Activated B cell treated with CpG ODN at 0.5 μM for 24 hours (primary cell): ENCODE measurements around the gene PIEZO1. TPM values are rescaled to one million over a fixed set of nuclear protein-coding genes. Genes with fewer than 3 reads are reported as not detected.

Experiments
- ATAC-seq: fragments of 200-7000 bp; cut with Tn5 transposase; one replicate; pipeline ENCODE4 v1.10.0; 2021; ENCODE audit warnings: low read depth, mild to moderate bottlenecking, moderate library complexity
- CTCF ChIA-PET: fragments of 350-600 bp; sonication (Branson Sonifier 250); formaldehyde crosslinking; loops from one replicate; lab custom pipeline; 2021; ENCODE audit warnings: antibody characterized with exemption; lab: Charles Lee
- POLR2A ChIA-PET: fragments of 350-600 bp; sonication (Branson Sonifier 250); formaldehyde crosslinking; loops from one replicate; lab custom pipeline; 2021; ENCODE audit warnings: antibody characterized with exemption; lab: Charles Lee
- DNase-seq: peaks from one replicate; pipeline ENCODE4 v3.0.0; 2022
- H3K27ac Mint-ChIP-seq: one replicate; pipeline ENCODE4 v1.8.0; 2020; ENCODE audit warnings: mixed read lengths
- H3K27me3 Mint-ChIP-seq: one replicate; pipeline ENCODE4 v1.8.0; 2021; ENCODE audit warnings: mixed read lengths
- H3K36me3 Mint-ChIP-seq: one replicate; pipeline ENCODE4 v1.8.0; 2021; ENCODE audit warnings: low read depth, mixed read lengths
- H3K4me1 Mint-ChIP-seq: one replicate; pipeline ENCODE4 v1.8.0; 2021; ENCODE audit warnings: mixed read lengths
- H3K4me3 Mint-ChIP-seq: one replicate; pipeline ENCODE4 v1.8.0; 2020; ENCODE audit warnings: mild to moderate bottlenecking, mixed read lengths
- H3K9me3 Mint-ChIP-seq: one replicate; pipeline ENCODE4 v1.8.0; 2020; ENCODE audit warnings: mixed read lengths
- intact Hi-C: fragments of 100-400 bp; cut with micrococcal nuclease; formaldehyde crosslinking; loops from one replicate; pipeline ENCODE4 v1.15.1; 2024
- total RNA-seq: library from RNA; stranded (reverse); gene quantifications from 2 replicates; pipeline ENCODE4 v1.2.3, GENCODE V29; 2022
- TF ChIP-seq, protein P1 (sequence below): fragments of 200-600 bp; IDR thresholded peaks from one replicate; pipeline ENCODE4 v1.8.0; 2022; ENCODE audit warnings: antibody characterized with exemption, mild to moderate bottlenecking

The PIEZO1 gene
- total RNA-seq, 1 donor from 2014 or later, result 85.9 TPM

DNA sequence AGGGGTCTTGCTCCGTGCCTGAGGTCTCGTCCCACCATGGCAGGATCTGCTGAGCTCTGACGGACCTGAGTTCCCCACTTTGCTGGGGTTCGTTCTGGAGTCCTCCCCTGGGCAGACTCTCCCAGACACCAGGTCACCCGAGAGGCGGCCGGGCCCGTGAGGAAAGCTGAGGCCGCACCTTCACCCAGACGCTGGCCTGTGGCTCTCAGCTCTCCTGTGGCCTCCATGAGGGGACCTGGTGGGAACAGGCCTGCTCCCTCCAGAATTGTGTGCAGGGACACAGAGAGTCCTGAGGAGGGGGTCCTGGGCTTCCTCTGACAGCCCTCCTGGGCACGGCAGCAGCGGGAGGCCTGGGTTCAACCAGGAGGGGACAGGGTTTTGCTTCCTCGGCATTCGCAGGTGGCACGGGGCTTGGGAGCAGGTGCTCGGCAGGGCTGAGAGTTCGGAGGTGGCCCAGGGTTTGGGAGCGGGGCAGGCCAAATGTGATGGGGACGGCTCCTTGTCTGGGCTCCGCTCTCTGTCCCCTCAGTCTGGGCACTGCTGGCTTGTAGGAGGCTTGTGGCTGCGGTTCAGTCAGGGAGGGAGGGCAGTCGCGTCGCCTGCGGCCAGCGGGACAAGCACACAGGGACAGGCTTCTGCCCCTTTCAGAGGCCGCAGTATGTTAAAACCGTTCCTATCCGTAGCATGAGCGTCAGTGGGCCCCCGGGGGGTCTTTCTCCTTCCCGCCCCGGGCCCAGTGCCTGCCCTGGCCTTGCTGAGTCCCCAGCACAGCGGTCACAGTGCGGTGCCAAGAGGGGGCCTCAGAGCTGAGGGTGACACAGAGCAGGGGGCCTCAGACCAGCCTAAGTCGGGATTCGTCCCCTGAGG is 90.6 kb downstream of the PIEZO1 start:
- ChIA-PET POLR2A (interaction anchor here (0.7 kb wide), 1 partner anchor 9 kb away, joined by 3 read pairs; no protein-coding TSS in a partner anchor), CTCF (no interaction called here)
- intact Hi-C loops, result no loop called here
- Mint-ChIP-seq H3K9me3 (no peaks in the 10 kb centered on the region), H3K4me3 (no peak overlapping the region), H3K36me3 (peaks cover 25% of the 10 kb centered on the region), H3K27me3 (no peaks in the 10 kb centered on the region), H3K4me1 (peaks cover 40% of the 10 kb centered on the region), H3K27ac (no peak overlapping the region)
- TF ChIP-seq, protein P1, sequence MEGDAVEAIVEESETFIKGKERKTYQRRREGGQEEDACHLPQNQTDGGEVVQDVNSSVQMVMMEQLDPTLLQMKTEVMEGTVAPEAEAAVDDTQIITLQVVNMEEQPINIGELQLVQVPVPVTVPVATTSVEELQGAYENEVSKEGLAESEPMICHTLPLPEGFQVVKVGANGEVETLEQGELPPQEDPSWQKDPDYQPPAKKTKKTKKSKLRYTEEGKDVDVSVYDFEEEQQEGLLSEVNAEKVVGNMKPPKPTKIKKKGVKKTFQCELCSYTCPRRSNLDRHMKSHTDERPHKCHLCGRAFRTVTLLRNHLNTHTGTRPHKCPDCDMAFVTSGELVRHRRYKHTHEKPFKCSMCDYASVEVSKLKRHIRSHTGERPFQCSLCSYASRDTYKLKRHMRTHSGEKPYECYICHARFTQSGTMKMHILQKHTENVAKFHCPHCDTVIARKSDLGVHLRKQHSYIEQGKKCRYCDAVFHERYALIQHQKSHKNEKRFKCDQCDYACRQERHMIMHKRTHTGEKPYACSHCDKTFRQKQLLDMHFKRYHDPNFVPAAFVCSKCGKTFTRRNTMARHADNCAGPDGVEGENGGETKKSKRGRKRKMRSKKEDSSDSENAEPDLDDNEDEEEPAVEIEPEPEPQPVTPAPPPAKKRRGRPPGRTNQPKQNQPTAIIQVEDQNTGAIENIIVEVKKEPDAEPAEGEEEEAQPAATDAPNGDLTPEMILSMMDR, result no peak
- ATAC-seq (no peak), DNase-seq (no peak)

DNA sequence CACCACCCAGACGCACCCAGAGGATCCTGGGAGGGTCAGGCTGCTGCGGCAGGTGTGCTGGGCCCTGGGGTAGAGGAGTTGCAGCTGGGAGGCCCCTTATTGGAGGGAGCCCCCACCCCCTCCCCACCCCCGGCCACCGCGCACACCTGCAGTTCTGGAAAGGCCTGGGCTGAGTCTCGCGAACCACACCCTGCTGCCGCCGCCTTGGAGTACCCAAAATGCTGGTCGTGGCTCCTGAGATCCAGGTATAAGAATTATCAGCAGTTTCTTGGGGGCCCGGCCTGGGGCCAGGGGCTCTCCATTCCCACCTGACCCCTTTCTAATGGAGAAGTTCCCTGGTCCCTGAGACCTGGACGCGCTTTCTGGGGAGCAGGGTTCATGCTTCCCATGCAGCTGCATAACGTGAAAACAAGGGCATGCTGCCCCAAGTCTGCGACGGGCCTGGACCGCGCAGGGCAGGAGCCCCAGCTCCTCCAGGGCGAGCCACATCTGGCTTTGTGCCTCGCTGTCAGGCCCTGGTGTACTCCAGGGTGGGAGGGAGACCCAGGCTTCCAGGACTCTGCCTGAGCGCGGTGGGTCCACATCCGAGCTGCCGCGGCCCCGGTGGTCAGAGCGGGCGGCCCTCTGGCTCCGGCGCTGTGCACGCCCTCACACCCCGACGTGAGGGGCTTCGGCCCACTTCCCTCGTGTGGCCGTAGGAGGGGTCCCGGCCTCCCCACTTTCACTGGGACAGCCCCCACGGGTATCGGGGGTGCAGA is 91.4 kb downstream of the PIEZO1 start:
- H3K4me3 Mint-ChIP-seq, result no peak overlapping the region
- no peak for ATAC-seq
- H3K27ac Mint-ChIP-seq, result no peak overlapping the region
- intact Hi-C loops, result no loop called here
- ChIA-PET POLR2A (interaction anchor here (0.7 to 1.1 kb wide), 3 partner anchors 9 to 46 kb away, joined by 3 to 4 read pairs (median 3); no protein-coding TSS in a partner anchor), CTCF (no interaction called here)
- H3K36me3 Mint-ChIP-seq, result peaks cover 25% of the 10 kb centered on the region
- H3K27me3 Mint-ChIP-seq, result no peaks in the 10 kb centered on the region
- TF ChIP-seq, protein P1, result no peak
- peaks cover 38% of the 10 kb centered on the region for H3K4me1 Mint-ChIP-seq
- no peaks in the 10 kb centered on the region for H3K9me3 Mint-ChIP-seq
- DNase-seq, result no peak

DNA sequence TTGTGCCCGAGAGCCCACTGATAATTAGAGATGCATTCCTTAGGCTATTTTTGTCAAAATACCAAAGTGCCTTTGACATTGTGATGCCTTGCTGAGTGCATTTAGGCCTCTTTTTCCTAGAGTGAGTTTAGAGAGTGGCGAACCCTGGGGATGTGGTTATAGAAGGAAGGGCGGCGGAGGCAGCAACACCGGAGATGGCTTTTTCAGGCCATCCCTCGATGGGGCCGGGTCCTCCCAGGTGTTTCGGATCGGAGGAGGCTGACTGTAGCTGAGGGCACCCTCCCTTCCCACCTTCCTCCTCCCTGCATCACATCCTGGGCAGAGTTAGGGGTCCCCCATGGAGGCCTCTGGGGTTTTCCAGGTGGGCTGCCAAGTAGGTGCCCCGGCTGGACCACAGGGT is 92.2 kb downstream of the PIEZO1 start:
- DNase-seq (no peak), ATAC-seq (no peak)
- Mint-ChIP-seq H3K9me3 (no peaks in the 10 kb centered on the region), H3K4me1 (peaks cover 33% of the 10 kb centered on the region), H3K36me3 (peaks cover 18% of the 10 kb centered on the region), H3K27ac (no peak overlapping the region), H3K27me3 (no peaks in the 10 kb centered on the region), H3K4me3 (no peak overlapping the region)
- ChIA-PET POLR2A (interaction anchor here (0.6 to 1.1 kb wide), 3 partner anchors 9 to 284 kb away, joined by 3 to 6 read pairs (median 4); no protein-coding TSS in a partner anchor), CTCF (no interaction called here)
- TF ChIP-seq, protein P1, result no peak
- intact Hi-C loops, result loop anchor here (1.0 kb wide), 1 partner anchor 8 kb away; no protein-coding TSS in a partner anchor

DNA sequence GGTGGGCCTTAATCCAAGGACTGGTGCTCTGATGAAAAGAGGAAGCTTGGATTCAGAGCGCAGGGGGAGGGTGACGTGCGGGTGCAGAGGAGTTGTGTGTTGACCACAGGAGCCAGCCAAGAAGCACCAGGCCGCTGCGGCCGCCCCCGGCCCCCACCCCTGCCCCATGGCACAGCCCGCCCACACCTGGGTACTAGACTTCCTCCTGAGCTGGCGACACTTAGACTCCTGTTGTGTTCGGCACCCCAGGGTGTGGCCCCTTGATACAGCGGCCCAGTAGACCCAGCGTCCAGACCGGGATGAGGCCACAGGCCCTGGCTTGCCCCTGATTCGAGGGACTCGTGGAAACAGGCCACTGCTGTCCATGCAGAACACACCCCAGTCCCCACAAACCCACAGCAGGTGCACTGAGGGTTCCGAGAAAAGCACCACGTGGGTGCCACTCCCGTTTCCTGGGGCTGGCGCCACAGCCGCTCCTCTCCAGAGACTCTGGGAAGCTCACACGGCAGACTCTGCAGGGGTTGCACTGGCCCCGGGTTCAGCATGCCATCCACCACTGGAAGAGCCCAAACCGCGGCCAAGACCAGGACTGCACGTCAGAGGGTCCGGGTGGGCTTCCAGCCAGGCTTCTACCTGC is 93.0 kb downstream of the PIEZO1 start:
- peak overlapping the region; percentile 52 for H3K4me3 Mint-ChIP-seq
- H3K4me1 Mint-ChIP-seq, result peaks cover 28% of the 10 kb centered on the region
- no peak for DNase-seq
- H3K27me3 Mint-ChIP-seq, result no peaks in the 10 kb centered on the region
- no peaks in the 10 kb centered on the region for H3K9me3 Mint-ChIP-seq
- POLR2A ChIA-PET, result interaction anchor here (0.6 to 1.7 kb wide), 5 partner anchors 9 to 284 kb away, joined by 3 to 9 read pairs (median 4); no protein-coding TSS in a partner anchor
- peak; percentile 61 for ATAC-seq
- CTCF ChIA-PET, result no interaction called here
- peak overlapping the region; percentile 12 for H3K27ac Mint-ChIP-seq
- TF ChIP-seq, protein P1, result no peak
- H3K36me3 Mint-ChIP-seq, result peaks cover 12% of the 10 kb centered on the region
- intact Hi-C loops, result loop anchor here (1.0 kb wide), 1 partner anchor 9 kb away; no protein-coding TSS in a partner anchor
